MM.1S (cell line): ENCODE data around the gene IFI6.

Source experiments
- DNase-seq: peaks from one replicate; pipeline ENCODE4 v3.0.0-alpha.2; 2015
- H2AFZ ChIP-seq: fragments of 300-600 bp; sonication (generic); 2 replicates; pipeline ENCODE4 v1.6.0; 2016; ENCODE audit warnings: antibody characterized with exemption, low read length
- H3F3A ChIP-seq: fragments of 300-600 bp; sonication (generic); 2 replicates; pipeline ENCODE4 v1.6.1; 2016; ENCODE audit warnings: mild to moderate bottlenecking, antibody characterized with exemption, low read length, moderate library complexity, mixed read lengths; ENCODE audit not compliant: insufficient read depth
- H3K27ac ChIP-seq: fragments of 300-600 bp; sonication (generic); 2 replicates; pipeline ENCODE4 v1.5.1; 2016; ENCODE audit warnings: mild to moderate bottlenecking, low read length
- H3K27me3 ChIP-seq: fragments of 300-600 bp; sonication (generic); replicated peaks from 2 replicates; pipeline ENCODE4 v1.6.0; 2016; ENCODE audit warnings: low read length; ENCODE audit not compliant: insufficient read depth
- H3K36me3 ChIP-seq: fragments of 300-600 bp; sonication (generic); replicated peaks from 2 replicates; pipeline ENCODE4 v1.6.1; 2016; ENCODE audit warnings: mild to moderate bottlenecking, low read length, mixed read lengths; ENCODE audit not compliant: insufficient read depth
- H3K4me1 ChIP-seq: fragments of 300-600 bp; sonication (generic); 2 replicates; pipeline ENCODE4 v1.6.1; 2016; ENCODE audit warnings: low read length, mixed read lengths
- H3K4me2 ChIP-seq: fragments of 300-600 bp; sonication (generic); 2 replicates; pipeline ENCODE4 v1.6.0; 2016; ENCODE audit warnings: low read depth, low read length
- H3K4me3 ChIP-seq: fragments of 300-600 bp; sonication (generic); 2 replicates; pipeline ENCODE4 v1.5.1; 2016; ENCODE audit warnings: low read length, mixed read lengths
- H3K79me2 ChIP-seq: fragments of 300-600 bp; sonication (generic); 2 replicates; pipeline ENCODE4 v1.6.1; 2016; ENCODE audit warnings: mixed run types, low read length, mixed read lengths
- H3K9ac ChIP-seq: fragments of 300-600 bp; sonication (generic); 2 replicates; pipeline ENCODE4 v1.6.1; 2016; ENCODE audit warnings: low read length, mixed read lengths
- H3K9me2 ChIP-seq: fragments of 300-600 bp; sonication (generic); replicated peaks from 2 replicates; pipeline ENCODE4 v1.6.1; 2016; ENCODE audit warnings: mild to moderate bottlenecking, low read length, mixed read lengths; ENCODE audit not compliant: insufficient read depth
- H3K9me3 ChIP-seq: fragments of 300-600 bp; sonication (generic); replicated peaks from 2 replicates; pipeline ENCODE4 v1.6.1; 2016; ENCODE audit warnings: mild to moderate bottlenecking, low read length, mixed read lengths; ENCODE audit not compliant: insufficient read depth
- H4K20me1 ChIP-seq: fragments of 300-600 bp; sonication (generic); 2 replicates; pipeline ENCODE4 v1.6.1; 2016; ENCODE audit warnings: mild to moderate bottlenecking, low read length, moderate library complexity, mixed read lengths; ENCODE audit not compliant: insufficient read depth
- EZH2 ChIP-seq: fragments of 300-600 bp; sonication (generic); optimal IDR thresholded peaks from 2 replicates; pipeline ENCODE3; 2017; ENCODE audit warnings: low read depth, mild to moderate bottlenecking, antibody characterized with exemption, low read length, mixed read lengths
- EZH2phosphoT487 ChIP-seq: fragments of 300-600 bp; sonication (generic); IDR thresholded peaks from 2 replicates; pipeline ENCODE4 v1.6.1; 2018; ENCODE audit warnings: antibody characterized with exemption, low read length
- TF ChIP-seq, protein P1 (sequence below): fragments of 300-600 bp; sonication (generic); IDR thresholded peaks from 2 replicates; pipeline ENCODE4 v1.5.1; 2016; ENCODE audit warnings: antibody characterized with exemption, low read length, mixed read lengths

IFI6 gene

DNA sequence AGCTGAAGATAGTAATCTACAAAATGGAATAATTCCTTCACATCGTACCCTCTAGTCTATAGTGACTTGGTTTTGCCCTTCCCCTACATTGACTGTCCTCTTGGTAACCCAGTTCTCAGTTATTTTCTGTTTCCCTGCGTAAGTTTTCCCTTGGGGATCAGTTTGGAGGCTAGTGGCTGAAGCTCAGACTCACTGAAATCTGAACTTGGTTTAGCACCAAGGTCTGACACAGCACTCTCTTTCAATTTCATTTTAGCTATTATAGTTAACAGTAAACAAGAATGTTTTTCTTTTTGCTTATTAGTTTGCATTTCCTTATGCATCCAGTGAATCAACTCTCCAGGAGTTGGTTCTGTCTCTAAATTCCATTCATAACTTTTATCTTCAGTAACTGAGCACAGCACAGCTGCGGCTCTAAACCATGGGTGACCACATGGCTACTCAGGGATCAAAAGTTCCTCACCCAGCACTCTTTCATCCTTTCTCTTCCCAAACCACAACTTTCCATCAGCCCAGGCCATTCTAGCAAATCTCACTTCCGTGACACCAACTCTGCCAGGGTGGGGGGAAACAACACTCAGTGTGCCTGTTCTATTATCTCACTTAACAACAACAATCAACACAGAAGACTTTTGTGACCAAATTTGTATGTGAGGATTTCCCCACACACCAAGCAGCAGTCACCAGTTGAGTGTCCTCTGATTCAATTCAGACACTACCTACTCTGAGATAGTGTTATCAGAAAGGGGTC is 17.6 kb upstream of the IFI6 start:
- peak overlapping the region; percentile 37 for H3K4me2 ChIP-seq
- peak overlapping the region; percentile 3; the same call in 1 of the 2 replicates for H2AFZ ChIP-seq
- H3K79me2 ChIP-seq: no peaks in the 10 kb centered on the region
- H3K27me3 ChIP-seq: no peaks in the 10 kb centered on the region
- no peak overlapping the region for H3K27ac ChIP-seq
- no peak for DNase-seq
- H3K4me3 ChIP-seq: no peak overlapping the region; the same call in 1 of the 2 replicates
- H3K9me3 ChIP-seq: no peaks in the 10 kb centered on the region
- H3K9ac ChIP-seq: no peak overlapping the region
- H3K36me3 ChIP-seq: no peaks in the 10 kb centered on the region
- H3K9me2 ChIP-seq: no peaks in the 10 kb centered on the region
- H4K20me1 ChIP-seq: no peaks in the 10 kb centered on the region
- TF ChIP-seq, protein P1, sequence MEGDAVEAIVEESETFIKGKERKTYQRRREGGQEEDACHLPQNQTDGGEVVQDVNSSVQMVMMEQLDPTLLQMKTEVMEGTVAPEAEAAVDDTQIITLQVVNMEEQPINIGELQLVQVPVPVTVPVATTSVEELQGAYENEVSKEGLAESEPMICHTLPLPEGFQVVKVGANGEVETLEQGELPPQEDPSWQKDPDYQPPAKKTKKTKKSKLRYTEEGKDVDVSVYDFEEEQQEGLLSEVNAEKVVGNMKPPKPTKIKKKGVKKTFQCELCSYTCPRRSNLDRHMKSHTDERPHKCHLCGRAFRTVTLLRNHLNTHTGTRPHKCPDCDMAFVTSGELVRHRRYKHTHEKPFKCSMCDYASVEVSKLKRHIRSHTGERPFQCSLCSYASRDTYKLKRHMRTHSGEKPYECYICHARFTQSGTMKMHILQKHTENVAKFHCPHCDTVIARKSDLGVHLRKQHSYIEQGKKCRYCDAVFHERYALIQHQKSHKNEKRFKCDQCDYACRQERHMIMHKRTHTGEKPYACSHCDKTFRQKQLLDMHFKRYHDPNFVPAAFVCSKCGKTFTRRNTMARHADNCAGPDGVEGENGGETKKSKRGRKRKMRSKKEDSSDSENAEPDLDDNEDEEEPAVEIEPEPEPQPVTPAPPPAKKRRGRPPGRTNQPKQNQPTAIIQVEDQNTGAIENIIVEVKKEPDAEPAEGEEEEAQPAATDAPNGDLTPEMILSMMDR: no peak
- TF ChIP-seq EZH2: no peak
- TF ChIP-seq EZH2phosphoT487: no peak
- 0 out of 2 replicates have a peak, but pooled peaks cover 8% of the 10 kb centered on the region for H3K4me1 ChIP-seq
- no peaks in the 10 kb centered on the region for H3F3A ChIP-seq

DNA sequence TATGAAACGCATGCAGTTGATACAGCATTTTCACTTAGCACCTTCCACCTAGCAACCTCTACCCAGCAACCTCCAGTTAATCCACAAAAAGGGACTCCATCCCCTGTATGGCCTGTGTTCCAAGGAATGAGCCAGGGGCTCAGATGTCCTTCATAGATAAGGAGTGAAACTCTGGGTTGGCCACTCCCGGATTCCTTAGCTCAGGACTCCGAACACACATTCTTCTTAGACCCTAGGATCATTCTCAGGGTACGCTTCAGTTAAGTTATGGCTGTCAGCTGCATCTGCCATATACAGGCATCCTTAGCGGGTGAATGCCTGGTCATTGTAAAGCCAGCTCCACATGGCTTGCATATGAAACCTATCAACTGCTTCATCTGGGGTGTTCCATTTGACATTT is 15.9 kb upstream of the IFI6 start:
- H3K27me3 ChIP-seq: no peaks in the 10 kb centered on the region
- H3K9ac ChIP-seq: no peak overlapping the region
- no peaks in the 10 kb centered on the region for H4K20me1 ChIP-seq
- H3K27ac ChIP-seq: no peak overlapping the region
- H3K79me2 ChIP-seq: no peaks in the 10 kb centered on the region
- H2AFZ ChIP-seq: no peak overlapping the region
- H3K9me3 ChIP-seq: no peaks in the 10 kb centered on the region
- no peak for TF ChIP-seq EZH2phosphoT487
- no peak for TF ChIP-seq EZH2
- TF ChIP-seq, protein P1: no peak
- no peak overlapping the region for H3K4me3 ChIP-seq
- no peaks in the 10 kb centered on the region for H3K36me3 ChIP-seq
- DNase-seq: no peak
- H3K4me2 ChIP-seq: no peak overlapping the region
- 0 out of 2 replicates have a peak, but pooled peaks cover 8% of the 10 kb centered on the region for H3K4me1 ChIP-seq
- H3K9me2 ChIP-seq: no peaks in the 10 kb centered on the region
- no peaks in the 10 kb centered on the region for H3F3A ChIP-seq

DNA sequence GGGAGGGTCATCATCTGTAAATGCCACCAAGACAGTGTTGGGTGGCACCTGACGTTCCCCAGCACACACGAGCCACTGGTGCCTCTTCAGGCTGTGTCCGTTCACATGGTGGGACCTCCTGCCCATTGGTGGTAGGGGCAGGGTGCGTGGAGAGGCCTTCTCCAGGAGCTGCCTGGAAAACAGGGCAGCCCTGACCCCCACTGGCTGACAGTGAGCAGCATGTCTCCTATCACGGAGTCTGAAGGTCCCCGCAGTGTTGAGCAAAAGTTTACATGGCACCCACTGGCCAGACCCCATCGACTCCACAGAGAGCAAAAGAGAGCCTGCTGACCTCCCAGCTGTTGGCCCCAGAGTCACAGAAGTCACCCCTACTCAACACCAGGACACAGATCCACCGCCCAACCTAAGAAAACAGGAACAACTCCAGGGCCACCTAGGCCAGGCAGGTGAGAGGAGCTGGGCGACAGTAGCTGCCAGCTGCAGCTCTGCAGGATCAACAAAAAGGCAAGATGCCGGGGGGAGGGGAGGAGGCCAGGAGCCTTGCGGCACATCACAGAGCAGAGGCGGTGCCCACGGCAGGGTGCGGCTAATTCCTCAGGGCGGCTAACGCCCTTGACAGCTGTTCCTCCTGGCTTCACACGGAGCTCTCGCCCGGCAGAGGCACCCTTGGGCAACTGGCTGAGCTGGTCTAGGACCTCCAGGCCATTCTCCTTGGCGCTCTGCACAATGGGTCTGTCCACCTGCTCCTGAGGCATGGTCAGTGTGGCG is 14.4 kb upstream of the IFI6 start:
- Histone ChIP-seq H3K4me2 (no peak overlapping the region), H3K9ac (no peak overlapping the region), H2AFZ (no peak overlapping the region), H3K4me1 (0 out of 2 replicates have a peak, but pooled peaks cover 8% of the 10 kb centered on the region), H3K9me2 (no peaks in the 10 kb centered on the region), H3K36me3 (no peaks in the 10 kb centered on the region), H3F3A (no peaks in the 10 kb centered on the region), H3K27me3 (no peaks in the 10 kb centered on the region), H3K79me2 (no peaks in the 10 kb centered on the region), H3K9me3 (no peaks in the 10 kb centered on the region), H3K27ac (no peak overlapping the region), H4K20me1 (no peaks in the 10 kb centered on the region), H3K4me3 (no peak overlapping the region)
- TF ChIP-seq EZH2phosphoT487 (no peak), EZH2 (no peak)
- TF ChIP-seq, protein P1: no peak
- DNase-seq: no peak
